HG03460 (cell line): ENCODE data around the gene USP17L5.
"Not testable (repeated sequence)": the region's sequence is repeated elsewhere in the genome, so short reads cannot be mapped to it uniquely, and the experiment has no call there.

Experiments used
- ATAC-seq: cut with Tn5 transposase; IDR thresholded peaks from one replicate; pipeline ENCODE4 v1.9.1; 2021; ENCODE audit not compliant: unreplicated experiment

Gene USP17L5, protein sequence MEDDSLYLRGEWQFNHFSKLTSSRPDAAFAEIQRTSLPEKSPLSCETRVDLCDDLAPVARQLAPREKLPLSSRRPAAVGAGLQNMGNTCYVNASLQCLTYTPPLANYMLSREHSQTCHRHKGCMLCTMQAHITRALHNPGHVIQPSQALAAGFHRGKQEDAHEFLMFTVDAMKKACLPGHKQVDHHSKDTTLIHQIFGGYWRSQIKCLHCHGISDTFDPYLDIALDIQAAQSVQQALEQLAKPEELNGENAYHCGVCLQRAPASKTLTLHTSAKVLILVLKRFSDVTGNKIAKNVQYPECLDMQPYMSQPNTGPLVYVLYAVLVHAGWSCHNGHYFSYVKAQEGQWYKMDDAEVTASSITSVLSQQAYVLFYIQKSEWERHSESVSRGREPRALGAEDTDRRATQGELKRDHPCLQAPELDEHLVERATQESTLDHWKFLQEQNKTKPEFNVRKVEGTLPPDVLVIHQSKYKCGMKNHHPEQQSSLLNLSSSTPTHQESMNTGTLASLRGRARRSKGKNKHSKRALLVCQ

DNA sequence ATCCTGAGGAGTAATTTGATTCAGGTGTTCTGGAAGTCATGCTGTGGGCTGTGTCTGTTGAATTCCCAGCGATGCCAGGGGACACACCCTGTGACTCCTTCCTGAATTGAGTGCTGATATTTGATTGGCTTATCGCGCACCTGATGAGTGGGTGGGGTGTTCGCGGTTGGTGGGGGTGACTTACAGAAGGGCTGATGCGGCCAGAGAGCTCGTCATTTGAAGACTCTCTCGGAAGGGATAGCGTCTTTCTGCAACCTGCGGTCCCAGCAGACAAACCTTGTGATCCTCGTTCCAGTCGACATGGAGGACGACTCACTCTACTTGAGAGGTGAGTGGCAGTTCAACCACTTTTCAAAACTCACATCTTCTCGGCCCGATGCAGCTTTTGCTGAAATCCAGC lies at the start of gene USP17L5:
TSS of gene USP17L5 (plus strand) at position 301 of the 400 bp plus-strand sequence. CDS start at position 301, 0 bp downstream.
- not testable (repeated sequence) for ATAC-seq

DNA sequence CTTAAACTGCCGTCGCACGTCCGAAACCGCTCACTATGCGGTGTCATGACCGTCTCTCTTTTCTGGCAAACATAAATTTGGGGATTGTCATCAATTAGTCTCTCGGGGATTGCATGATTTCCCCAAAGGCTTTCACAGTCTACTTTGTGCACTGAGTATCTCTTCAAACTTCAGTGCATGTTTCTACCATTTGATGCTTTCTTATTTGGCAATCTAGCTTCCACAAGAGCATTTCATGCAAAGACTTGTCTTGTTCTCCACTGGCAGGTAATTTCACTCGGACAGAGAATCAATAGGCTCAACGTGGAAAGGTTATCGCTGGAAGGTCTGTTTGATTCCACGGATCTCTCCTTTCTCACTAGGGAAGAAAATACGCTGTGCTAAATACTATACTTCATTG lies 15.0 kb upstream of the USP17L5 start:
- ATAC-seq: not testable (repeated sequence)

DNA sequence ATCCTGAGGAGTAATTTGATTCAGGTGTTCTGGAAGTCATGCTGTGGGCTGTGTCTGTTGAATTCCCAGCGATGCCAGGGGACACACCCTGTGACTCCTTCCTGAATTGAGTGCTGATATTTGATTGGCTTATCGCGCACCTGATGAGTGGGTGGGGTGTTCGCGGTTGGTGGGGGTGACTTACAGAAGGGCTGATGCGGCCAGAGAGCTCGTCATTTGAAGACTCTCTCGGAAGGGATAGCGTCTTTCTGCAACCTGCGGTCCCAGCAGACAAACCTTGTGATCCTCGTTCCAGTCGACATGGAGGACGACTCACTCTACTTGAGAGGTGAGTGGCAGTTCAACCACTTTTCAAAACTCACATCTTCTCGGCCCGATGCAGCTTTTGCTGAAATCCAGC lies 14.3 kb upstream of the USP17L5 start, which contains the start of gene USP17L24:
TSS of gene USP17L24 (plus strand) at position 301 of the 400 bp plus-strand sequence. CDS start at position 301, 0 bp downstream.
- not testable (repeated sequence) for ATAC-seq

DNA sequence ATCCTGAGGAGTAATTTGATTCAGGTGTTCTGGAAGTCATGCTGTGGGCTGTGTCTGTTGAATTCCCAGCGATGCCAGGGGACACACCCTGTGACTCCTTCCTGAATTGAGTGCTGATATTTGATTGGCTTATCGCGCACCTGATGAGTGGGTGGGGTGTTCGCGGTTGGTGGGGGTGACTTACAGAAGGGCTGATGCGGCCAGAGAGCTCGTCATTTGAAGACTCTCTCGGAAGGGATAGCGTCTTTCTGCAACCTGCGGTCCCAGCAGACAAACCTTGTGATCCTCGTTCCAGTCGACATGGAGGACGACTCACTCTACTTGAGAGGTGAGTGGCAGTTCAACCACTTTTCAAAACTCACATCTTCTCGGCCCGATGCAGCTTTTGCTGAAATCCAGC lies 9.6 kb upstream of the USP17L5 start, which contains the start of gene USP17L25:
TSS of gene USP17L25 (plus strand) at position 301 of the 400 bp plus-strand sequence. CDS start at position 301, 0 bp downstream.
- not testable (repeated sequence) for ATAC-seq

DNA sequence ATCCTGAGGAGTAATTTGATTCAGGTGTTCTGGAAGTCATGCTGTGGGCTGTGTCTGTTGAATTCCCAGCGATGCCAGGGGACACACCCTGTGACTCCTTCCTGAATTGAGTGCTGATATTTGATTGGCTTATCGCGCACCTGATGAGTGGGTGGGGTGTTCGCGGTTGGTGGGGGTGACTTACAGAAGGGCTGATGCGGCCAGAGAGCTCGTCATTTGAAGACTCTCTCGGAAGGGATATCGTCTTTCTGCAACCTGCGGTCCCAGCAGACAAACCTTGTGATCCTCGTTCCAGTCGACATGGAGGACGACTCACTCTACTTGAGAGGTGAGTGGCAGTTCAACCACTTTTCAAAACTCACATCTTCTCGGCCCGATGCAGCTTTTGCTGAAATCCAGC lies 4.8 kb upstream of the USP17L5 start, which contains the start of gene USP17L26:
TSS of gene USP17L26 (plus strand) at position 301 of the 400 bp plus-strand sequence. CDS start at position 301, 0 bp downstream.
- ATAC-seq: not testable (repeated sequence)

DNA sequence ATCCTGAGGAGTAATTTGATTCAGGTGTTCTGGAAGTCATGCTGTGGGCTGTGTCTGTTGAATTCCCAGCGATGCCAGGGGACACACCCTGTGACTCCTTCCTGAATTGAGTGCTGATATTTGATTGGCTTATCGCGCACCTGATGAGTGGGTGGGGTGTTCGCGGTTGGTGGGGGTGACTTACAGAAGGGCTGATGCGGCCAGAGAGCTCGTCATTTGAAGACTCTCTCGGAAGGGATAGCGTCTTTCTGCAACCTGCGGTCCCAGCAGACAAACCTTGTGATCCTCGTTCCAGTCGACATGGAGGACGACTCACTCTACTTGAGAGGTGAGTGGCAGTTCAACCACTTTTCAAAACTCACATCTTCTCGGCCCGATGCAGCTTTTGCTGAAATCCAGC lies 4.6 kb downstream of the USP17L5 start, which contains the start of gene USP17L27:
TSS of gene USP17L27 (plus strand) at position 301 of the 400 bp plus-strand sequence. CDS start at position 301, 0 bp downstream.
- not testable (repeated sequence) for ATAC-seq

DNA sequence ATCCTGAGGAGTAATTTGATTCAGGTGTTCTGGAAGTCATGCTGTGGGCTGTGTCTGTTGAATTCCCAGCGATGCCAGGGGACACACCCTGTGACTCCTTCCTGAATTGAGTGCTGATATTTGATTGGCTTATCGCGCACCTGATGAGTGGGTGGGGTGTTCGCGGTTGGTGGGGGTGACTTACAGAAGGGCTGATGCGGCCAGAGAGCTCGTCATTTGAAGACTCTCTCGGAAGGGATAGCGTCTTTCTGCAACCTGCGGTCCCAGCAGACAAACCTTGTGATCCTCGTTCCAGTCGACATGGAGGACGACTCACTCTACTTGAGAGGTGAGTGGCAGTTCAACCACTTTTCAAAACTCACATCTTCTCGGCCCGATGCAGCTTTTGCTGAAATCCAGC lies 9.4 kb downstream of the USP17L5 start, which contains the start of gene USP17L28:
TSS of gene USP17L28 (plus strand) at position 301 of the 400 bp plus-strand sequence. CDS start at position 301, 0 bp downstream.
- not testable (repeated sequence) for ATAC-seq

DNA sequence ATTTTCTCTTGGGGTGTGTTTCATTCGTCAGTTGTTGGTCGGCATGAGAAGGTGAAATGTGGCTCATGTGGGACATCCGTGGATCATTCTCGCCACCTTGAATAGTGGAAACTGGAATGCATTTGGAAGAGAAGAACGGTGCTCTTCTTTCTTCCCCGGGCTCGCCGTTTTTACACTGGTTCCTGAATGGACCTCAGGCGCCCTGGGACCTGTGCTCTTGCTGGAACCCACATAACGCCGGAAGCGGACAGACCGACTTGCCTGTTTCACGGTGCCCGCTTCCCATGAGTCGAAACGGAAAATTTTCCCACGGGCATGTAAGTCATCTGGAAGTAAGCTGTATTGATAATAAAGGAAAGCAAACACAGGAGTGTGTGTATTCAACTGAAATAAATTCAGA lies 11.7 kb downstream of the USP17L5 start:
- not testable (repeated sequence) for ATAC-seq

DNA sequence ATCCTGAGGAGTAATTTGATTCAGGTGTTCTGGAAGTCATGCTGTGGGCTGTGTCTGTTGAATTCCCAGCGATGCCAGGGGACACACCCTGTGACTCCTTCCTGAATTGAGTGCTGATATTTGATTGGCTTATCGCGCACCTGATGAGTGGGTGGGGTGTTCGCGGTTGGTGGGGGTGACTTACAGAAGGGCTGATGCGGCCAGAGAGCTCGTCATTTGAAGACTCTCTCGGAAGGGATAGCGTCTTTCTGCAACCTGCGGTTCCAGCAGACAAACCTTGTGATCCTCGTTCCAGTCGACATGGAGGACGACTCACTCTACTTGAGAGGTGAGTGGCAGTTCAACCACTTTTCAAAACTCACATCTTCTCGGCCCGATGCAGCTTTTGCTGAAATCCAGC lies 14.1 kb downstream of the USP17L5 start, which contains the start of gene USP17L29:
TSS of gene USP17L29 (plus strand) at position 301 of the 400 bp plus-strand sequence. CDS start at position 301, 0 bp downstream.
- not testable (repeated sequence) for ATAC-seq

DNA sequence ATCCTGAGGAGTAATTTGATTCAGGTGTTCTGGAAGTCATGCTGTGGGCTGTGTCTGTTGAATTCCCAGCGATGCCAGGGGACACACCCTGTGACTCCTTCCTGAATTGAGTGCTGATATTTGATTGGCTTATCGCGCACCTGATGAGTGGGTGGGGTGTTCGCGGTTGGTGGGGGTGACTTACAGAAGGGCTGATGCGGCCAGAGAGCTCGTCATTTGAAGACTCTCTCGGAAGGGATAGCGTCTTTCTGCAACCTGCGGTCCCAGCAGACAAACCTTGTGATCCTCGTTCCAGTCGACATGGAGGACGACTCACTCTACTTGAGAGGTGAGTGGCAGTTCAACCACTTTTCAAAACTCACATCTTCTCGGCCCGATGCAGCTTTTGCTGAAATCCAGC lies 23.6 kb downstream of the USP17L5 start, which contains the start of gene USP17L30:
TSS of gene USP17L30 (plus strand) at position 301 of the 400 bp plus-strand sequence. CDS start at position 301, 0 bp downstream.
- not testable (repeated sequence) for ATAC-seq

DNA sequence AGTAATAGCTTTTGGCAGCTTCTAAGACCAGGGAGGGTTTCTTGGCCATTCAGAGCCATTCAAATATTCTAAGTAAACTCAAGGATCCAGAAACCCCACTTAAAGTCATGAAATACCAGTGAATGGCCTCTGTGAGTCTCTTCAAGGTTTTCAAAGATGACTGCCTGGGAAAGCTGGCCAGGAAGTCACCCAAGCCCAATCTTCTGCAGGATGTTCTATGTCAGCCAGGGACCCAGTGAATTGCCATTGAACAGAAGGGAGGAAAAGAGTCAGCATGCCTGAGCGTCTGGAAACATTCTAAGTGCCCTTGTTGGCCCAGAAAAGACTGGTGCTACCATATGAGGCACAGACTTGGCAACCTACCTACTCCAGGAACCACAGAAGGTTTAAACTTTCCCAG lies 40.7 kb downstream of the USP17L5 start:
- not testable (repeated sequence) for ATAC-seq

DNA sequence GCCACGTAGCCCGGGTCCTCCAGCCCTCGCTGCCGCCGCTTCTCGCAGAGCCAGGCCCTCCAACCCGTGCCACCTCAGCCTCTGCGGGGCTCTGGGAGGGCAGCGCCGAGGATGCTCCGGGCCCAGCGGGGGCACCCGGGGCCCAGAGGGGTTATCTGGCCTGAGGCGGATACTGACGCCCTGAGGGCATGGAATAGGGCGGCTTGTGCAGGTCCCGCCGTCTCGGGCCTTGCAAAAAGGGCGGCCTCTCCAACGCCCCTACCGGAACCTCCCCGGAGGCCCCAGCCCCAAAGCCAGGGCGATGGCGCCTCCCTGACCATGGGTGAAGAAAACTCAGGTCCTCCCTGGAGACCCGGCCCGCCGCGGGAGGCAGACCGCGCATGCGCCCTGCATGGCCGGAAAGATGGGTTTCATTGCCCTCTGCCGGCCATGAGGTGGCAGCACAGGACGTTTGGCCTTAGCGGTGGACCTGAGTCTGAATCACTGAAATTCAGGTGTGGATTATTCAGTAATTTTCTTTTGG lies 41.9 kb downstream of the USP17L5 start:
- not testable (repeated sequence) for ATAC-seq

DNA sequence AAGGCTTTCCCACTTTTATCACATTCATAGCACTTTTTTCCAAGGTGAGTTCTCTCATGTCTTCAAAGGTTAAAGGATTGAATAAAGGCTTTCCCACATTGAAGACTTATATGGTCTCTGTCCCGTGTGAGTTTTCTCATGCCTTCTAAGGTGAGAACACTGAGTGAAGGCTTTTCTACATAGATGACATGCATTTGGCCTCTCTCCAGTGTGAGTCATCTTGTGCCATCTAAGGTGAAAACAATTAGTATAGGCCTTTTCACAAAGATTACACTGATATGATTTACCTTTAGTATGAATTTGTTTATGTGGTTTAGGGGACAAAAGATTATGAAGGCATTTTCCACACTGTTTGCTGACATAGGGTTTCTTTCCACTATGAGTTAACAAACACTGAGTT lies 44.9 kb downstream of the USP17L5 start:
- no peak for ATAC-seq

DNA sequence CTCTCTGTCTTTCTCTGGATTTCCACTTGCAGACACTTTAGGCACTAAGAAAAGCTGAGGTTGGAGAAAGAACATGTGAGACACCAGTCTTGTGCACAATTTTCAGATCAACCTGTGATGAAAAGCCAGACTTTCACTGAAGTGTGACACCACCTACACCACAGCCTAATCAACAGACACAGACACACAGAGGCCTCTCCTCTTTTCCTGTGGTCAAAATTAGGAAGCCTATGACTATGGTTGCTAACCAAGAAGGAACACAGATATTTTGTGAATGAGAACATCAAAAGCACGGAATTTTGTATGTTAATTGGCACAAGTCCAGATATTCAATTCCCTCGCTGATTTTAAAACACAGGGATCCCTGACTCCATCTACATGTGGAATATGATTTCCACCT lies 49.8 kb downstream of the USP17L5 start:
- not testable (repeated sequence) for ATAC-seq
